ENCODE data around the gene F7.

F7 gene

GRCh38 chr13:113060557-113061270 is 44.9 kb upstream of the F7 start:
- no peak overlapping the region for H3K4me3 ChIP-seq (ENCODE audit: low read depth, low read length)
- no peak for DNase-seq (ENCODE audit: low read depth)
- TF ChIP-seq CTCF (IDR thresholded peaks at IDR 0.05; ENCODE audit: insufficient read depth, low read depth, low read length, missing control alignments): no peak

GRCh38 chr13:113061271-113061625 is 44.3 kb upstream of the F7 start:
- no peak overlapping the region for H3K4me3 ChIP-seq (ENCODE audit: low read depth, low read length)
- TF ChIP-seq CTCF (IDR thresholded peaks at IDR 0.05; ENCODE audit: insufficient read depth, low read depth, low read length, missing control alignments): no peak
- DNase-seq (ENCODE audit: low read depth): no peak

- DNase-seq (ENCODE audit: low read depth): no peak
- TF ChIP-seq CTCF (IDR thresholded peaks at IDR 0.05; ENCODE audit: insufficient read depth, low read depth, low read length, missing control alignments): no peak
- no peak overlapping the region for H3K4me3 ChIP-seq (ENCODE audit: low read depth, low read length)
Observed at GRCh38 chr13:113061796-113062425, 43.7 kb upstream of the F7 start.

GRCh38 chr13:113062691-113063090 is 42.9 kb upstream of the F7 start:
- no peak overlapping the region for H3K4me3 ChIP-seq (ENCODE audit: low read depth, low read length)
- no peak for DNase-seq (ENCODE audit: low read depth)
- TF ChIP-seq CTCF (IDR thresholded peaks at IDR 0.05; ENCODE audit: insufficient read depth, low read depth, low read length, missing control alignments): no peak

GRCh38 chr13:113063091-113063491 is 42.5 kb upstream of the F7 start:
- no peak for DNase-seq (ENCODE audit: low read depth)
- TF ChIP-seq CTCF (IDR thresholded peaks at IDR 0.05; ENCODE audit: insufficient read depth, low read depth, low read length, missing control alignments): no peak
- H3K4me3 ChIP-seq (ENCODE audit: low read depth, low read length): no peak overlapping the region

- H3K4me3 ChIP-seq (ENCODE audit: low read depth, low read length): no peak overlapping the region
- TF ChIP-seq CTCF (IDR thresholded peaks at IDR 0.05; ENCODE audit: insufficient read depth, low read depth, low read length, missing control alignments): no peak
- no peak for DNase-seq (ENCODE audit: low read depth)
Observed at GRCh38 chr13:113064000-113064533, 41.5 kb upstream of the F7 start.

Data from GM12865 (cell line).